Measurements from ENCODE around the gene MAP3K13.

- no peak for TF ChIP-seq CTCF (IDR thresholded peaks at IDR 0.05; ENCODE audit: poor library complexity)
- no peak for TF ChIP-seq EZH2 (IDR thresholded peaks at IDR 0.05; ENCODE audit: borderline replicate concordance)
- TF ChIP-seq EZH2phosphoT487 (IDR thresholded peaks at IDR 0.05; ENCODE audit: low read depth, severe bottlenecking, unreplicated experiment) = no peak
Observed at GRCh38 chr3:185465471-185465870, 102.5 kb downstream of the MAP3K13 start.

Measured in hepatocyte (in vitro differentiated cells).